HepG2 (cell line): ENCODE results near the gene EGFR. TPM values are rescaled to one million over a fixed set of nuclear protein-coding genes. Genes with fewer than 3 reads are reported as not detected.
A peak's percentile ranks its signal among the peaks of the same experiment; 100 is the strongest.

Experiments used
- HDAC6 ChIP-seq: fragments of 200-600 bp; sonication (generic); IDR thresholded peaks from 2 replicates; pipeline ENCODE4 v1.7.0; 2017; ENCODE audit warnings: mild to moderate bottlenecking, antibody characterized with exemption, low read length, low read depth
- JUND ChIP-seq: sonication (generic); formaldehyde crosslinking; IDR thresholded peaks from 2 replicates; pipeline ENCODE4 v1.8.0; 2022; ENCODE audit warnings: mild to moderate bottlenecking, missing genetic modification reagents
- KDM3A ChIP-seq: IDR thresholded peaks from 2 replicates; pipeline ENCODE4 v1.6.1; 2018; ENCODE audit warnings: low read depth, missing compliant biosample characterization
- MBNL3 ChIP-seq: fragments of 250-450 bp; sonication (Bioruptor Pico); conservative IDR thresholded peaks from 2 replicates; pipeline ENCODE4 v1.8.0; 2022; ENCODE audit warnings: mild to moderate bottlenecking, inconsistent platforms
- MED8 ChIP-seq: sonication (generic); formaldehyde crosslinking; IDR thresholded peaks from 2 replicates; pipeline ENCODE4 v1.8.1; 2023; ENCODE audit warnings: mild to moderate bottlenecking, missing genetic modification reagents; ENCODE audit not compliant: insufficient replicate concordance
- NONO ChIP-seq, 2 experiments: fragments of 450-650 bp in 1 of 2; sonication (generic) in 1 of 2; formaldehyde crosslinking in 1 of 2; IDR thresholded peaks in 1 of 2; conservative IDR thresholded peaks in 1 of 2; 2 replicates each; pipeline versions ENCODE4 v1.6.1 to v1.8.0; 2017 to 2022; ENCODE audit warnings: mild to moderate bottlenecking in 1 of 2, missing genetic modification reagents in 1 of 2, moderate library complexity in 1 of 2
- RFXAP ChIP-seq: sonication (generic); formaldehyde crosslinking; IDR thresholded peaks from 2 replicates; pipeline ENCODE4 v1.4.0; 2020; ENCODE audit warnings: missing genetic modification reagents, borderline replicate concordance
- SYNCRIP ChIP-seq: fragments of 200-400 bp; formaldehyde crosslinking; IDR thresholded peaks from 2 replicates; pipeline ENCODE4 v1.6.1; 2018; ENCODE audit warnings: mild to moderate bottlenecking, low read depth, low read length; ENCODE audit not compliant: insufficient read depth
- TMF1 ChIP-seq: sonication (generic); formaldehyde crosslinking; IDR thresholded peaks from 2 replicates; pipeline ENCODE4 v1.8.1; 2022; ENCODE audit warnings: low read depth, missing genetic modification reagents
- ZNF839 ChIP-seq: sonication (generic); formaldehyde crosslinking; IDR thresholded peaks from 2 replicates; pipeline ENCODE4 v1.4.0; 2020; ENCODE audit warnings: missing genetic modification reagents, mild to moderate bottlenecking, borderline replicate concordance
- polyA plus RNA-seq, 8 experiments: library from polyadenylated mRNA; depleted of rRNA in 3 of 8; stranded (reverse) in 7 of 8; unstranded in 1 of 8; fragments of >200 nt; fragmentation: Illumina TruSeq in 4 of 8; extraction: Trizol in 4 of 8; gene quantifications; 2 replicates each; pipeline versions ENCODE4 v1.2.1 to v1.2.3, GENCODE V29; 2011 to 2016; ENCODE audit warnings: low read depth in 4 of 8, missing spikeins in 1 of 8, mixed read lengths in 1 of 8; ENCODE audit not compliant: insufficient read depth in 1 of 8
- total RNA-seq, 5 experiments: library from RNA; depleted of rRNA; stranded (reverse); fragments of >200 nt; fragmentation: Illumina TruSeq; extraction: Trizol; gene quantifications; 2 replicates each; pipeline ENCODE4 v1.2.3, GENCODE V29; 2016; ENCODE audit warnings: low read depth in 1 of 5
- TF ChIP-seq, protein P1 (sequence below): sonication (generic); formaldehyde crosslinking; IDR thresholded peaks from 2 replicates; pipeline ENCODE4 v1.5.1; 2020; ENCODE audit warnings: mild to moderate bottlenecking, missing genetic modification reagents, borderline replicate concordance
- TF ChIP-seq, protein P2 (sequence below): sonication (generic); formaldehyde crosslinking; IDR thresholded peaks from 2 replicates; pipeline ENCODE4 v1.8.0; 2022; ENCODE audit warnings: missing genetic modification reagents, mild to moderate bottlenecking, inconsistent platforms, borderline replicate concordance
- TF ChIP-seq, protein P3 (sequence below): IDR thresholded peaks from 2 replicates; pipeline ENCODE4 v1.6.1; 2016; ENCODE audit warnings: missing compliant biosample characterization, missing genetic modification reagents, borderline replicate concordance
- TF ChIP-seq, protein P4 (sequence below): sonication (generic); formaldehyde crosslinking; IDR thresholded peaks from 2 replicates; pipeline ENCODE4 v1.4.0; 2020; ENCODE audit warnings: mild to moderate bottlenecking, low read depth, missing genetic modification reagents
- TF ChIP-seq, protein P5 (sequence below): sonication (generic); formaldehyde crosslinking; IDR thresholded peaks from 2 replicates; pipeline ENCODE4 v1.8.0; 2022; ENCODE audit warnings: missing genetic modification reagents, mild to moderate bottlenecking, borderline replicate concordance
- TF ChIP-seq, protein P6 (sequence below): sonication (generic); formaldehyde crosslinking; IDR thresholded peaks from 2 replicates; pipeline ENCODE4 v1.4.0; 2020; ENCODE audit warnings: missing genetic modification reagents

Gene EGFR
- total and polyA plus RNA-seq, 2 of the 13 experiments (the other 11 are each of a cell fraction or from before 2014, with no cell fraction given), result 7.0 to 10.0 TPM

DNA sequence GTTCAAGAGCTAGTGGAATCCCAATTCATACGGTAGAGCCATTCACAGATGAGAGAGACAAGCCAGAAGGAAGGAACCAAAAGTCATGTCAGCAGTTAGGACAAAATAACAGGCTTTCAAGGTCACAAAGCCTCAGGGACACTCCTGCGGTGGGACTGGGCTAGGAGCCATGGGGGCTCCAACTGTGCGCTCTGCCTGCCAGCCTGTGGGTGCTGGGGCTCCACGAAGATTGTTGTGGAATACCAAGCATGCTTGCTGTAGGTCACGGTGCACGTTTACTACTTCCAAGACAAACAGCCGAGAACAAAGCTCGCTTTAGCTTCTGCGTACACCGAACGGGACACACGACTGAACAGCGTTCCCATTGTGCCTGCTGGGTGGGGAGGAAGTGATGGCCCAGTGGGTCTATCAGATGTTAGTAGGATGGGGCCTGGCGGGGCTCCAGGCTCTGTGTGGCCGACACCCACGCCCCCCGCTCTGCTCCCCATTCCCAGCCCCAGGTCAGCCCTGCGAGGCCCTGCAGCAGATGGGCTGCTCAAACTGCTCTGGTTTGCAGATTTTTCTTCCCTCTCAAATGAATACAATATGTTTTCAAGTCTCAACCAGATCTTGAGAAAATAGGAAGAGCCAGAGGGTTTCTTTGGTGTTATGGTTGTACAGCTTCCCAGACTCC lies 158.9 kb downstream of the EGFR start (continued):
- TF ChIP-seq, protein P1, sequence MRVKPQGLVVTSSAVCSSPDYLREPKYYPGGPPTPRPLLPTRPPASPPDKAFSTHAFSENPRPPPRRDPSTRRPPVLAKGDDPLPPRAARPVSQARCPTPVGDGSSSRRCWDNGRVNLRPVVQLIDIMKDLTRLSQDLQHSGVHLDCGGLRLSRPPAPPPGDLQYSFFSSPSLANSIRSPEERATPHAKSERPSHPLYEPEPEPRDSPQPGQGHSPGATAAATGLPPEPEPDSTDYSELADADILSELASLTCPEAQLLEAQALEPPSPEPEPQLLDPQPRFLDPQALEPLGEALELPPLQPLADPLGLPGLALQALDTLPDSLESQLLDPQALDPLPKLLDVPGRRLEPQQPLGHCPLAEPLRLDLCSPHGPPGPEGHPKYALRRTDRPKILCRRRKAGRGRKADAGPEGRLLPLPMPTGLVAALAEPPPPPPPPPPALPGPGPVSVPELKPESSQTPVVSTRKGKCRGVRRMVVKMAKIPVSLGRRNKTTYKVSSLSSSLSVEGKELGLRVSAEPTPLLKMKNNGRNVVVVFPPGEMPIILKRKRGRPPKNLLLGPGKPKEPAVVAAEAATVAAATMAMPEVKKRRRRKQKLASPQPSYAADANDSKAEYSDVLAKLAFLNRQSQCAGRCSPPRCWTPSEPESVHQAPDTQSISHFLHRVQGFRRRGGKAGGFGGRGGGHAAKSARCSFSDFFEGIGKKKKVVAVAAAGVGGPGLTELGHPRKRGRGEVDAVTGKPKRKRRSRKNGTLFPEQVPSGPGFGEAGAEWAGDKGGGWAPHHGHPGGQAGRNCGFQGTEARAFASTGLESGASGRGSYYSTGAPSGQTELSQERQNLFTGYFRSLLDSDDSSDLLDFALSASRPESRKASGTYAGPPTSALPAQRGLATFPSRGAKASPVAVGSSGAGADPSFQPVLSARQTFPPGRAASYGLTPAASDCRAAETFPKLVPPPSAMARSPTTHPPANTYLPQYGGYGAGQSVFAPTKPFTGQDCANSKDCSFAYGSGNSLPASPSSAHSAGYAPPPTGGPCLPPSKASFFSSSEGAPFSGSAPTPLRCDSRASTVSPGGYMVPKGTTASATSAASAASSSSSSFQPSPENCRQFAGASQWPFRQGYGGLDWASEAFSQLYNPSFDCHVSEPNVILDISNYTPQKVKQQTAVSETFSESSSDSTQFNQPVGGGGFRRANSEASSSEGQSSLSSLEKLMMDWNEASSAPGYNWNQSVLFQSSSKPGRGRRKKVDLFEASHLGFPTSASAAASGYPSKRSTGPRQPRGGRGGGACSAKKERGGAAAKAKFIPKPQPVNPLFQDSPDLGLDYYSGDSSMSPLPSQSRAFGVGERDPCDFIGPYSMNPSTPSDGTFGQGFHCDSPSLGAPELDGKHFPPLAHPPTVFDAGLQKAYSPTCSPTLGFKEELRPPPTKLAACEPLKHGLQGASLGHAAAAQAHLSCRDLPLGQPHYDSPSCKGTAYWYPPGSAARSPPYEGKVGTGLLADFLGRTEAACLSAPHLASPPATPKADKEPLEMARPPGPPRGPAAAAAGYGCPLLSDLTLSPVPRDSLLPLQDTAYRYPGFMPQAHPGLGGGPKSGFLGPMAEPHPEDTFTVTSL, result peak; percentile 19
- TF ChIP-seq SYNCRIP (no peak), MBNL3 (CRISPR knock-in tag) (no peak), KDM3A (peak; percentile 69; the same call in 1 of the 2 replicates), RFXAP (CRISPR knock-in tag) (peak; percentile 47; the same call in 1 of the 2 replicates), NONO (IDR thresholded peaks at IDR 0.05) (no peak), NONO (CRISPR knock-in tag; conservative IDR thresholded peaks at IDR 0.05) (peak; percentile 86), JUND (CRISPR knock-in tag) (no peak; the same call in 1 of the 2 replicates), MED8 (CRISPR knock-in tag) (peak; percentile 85), HDAC6 (no peak), ZNF839 (CRISPR knock-in tag) (no peak), TMF1 (CRISPR knock-in tag) (no peak)
- TF ChIP-seq, protein P2, sequence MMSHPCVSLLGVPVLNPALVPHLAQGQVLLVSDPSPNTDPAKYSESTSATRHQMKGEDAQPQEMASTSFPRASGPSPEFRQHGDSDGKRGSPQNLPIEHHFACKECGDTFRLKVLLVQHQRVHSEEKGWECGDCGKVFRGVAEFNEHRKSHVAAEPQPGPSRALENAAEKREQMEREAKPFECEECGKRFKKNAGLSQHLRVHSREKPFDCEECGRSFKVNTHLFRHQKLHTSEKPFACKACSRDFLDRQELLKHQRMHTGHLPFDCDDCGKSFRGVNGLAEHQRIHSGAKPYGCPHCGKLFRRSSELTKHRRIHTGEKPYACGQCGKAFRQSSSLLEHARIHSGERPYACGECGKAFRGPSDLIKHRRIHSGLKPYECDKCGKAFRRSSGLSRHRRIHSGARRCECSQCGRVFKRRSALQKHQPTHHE (CRISPR knock-in tag), result 0 out of 2 replicates have a peak, but pooled peaks have one; percentile 34
- TF ChIP-seq, protein P3, sequence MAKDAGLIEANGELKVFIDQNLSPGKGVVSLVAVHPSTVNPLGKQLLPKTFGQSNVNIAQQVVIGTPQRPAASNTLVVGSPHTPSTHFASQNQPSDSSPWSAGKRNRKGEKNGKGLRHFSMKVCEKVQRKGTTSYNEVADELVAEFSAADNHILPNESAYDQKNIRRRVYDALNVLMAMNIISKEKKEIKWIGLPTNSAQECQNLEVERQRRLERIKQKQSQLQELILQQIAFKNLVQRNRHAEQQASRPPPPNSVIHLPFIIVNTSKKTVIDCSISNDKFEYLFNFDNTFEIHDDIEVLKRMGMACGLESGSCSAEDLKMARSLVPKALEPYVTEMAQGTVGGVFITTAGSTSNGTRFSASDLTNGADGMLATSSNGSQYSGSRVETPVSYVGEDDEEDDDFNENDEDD (CRISPR knock-in tag), result peak; percentile 48; the same call in 1 of the 2 replicates
- TF ChIP-seq, protein P4, sequence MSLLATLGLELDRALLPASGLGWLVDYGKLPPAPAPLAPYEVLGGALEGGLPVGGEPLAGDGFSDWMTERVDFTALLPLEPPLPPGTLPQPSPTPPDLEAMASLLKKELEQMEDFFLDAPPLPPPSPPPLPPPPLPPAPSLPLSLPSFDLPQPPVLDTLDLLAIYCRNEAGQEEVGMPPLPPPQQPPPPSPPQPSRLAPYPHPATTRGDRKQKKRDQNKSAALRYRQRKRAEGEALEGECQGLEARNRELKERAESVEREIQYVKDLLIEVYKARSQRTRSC, result no peak
- TF ChIP-seq, protein P5, sequence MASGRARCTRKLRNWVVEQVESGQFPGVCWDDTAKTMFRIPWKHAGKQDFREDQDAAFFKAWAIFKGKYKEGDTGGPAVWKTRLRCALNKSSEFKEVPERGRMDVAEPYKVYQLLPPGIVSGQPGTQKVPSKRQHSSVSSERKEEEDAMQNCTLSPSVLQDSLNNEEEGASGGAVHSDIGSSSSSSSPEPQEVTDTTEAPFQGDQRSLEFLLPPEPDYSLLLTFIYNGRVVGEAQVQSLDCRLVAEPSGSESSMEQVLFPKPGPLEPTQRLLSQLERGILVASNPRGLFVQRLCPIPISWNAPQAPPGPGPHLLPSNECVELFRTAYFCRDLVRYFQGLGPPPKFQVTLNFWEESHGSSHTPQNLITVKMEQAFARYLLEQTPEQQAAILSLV (CRISPR knock-in tag), result no peak
- TF ChIP-seq, protein P6, sequence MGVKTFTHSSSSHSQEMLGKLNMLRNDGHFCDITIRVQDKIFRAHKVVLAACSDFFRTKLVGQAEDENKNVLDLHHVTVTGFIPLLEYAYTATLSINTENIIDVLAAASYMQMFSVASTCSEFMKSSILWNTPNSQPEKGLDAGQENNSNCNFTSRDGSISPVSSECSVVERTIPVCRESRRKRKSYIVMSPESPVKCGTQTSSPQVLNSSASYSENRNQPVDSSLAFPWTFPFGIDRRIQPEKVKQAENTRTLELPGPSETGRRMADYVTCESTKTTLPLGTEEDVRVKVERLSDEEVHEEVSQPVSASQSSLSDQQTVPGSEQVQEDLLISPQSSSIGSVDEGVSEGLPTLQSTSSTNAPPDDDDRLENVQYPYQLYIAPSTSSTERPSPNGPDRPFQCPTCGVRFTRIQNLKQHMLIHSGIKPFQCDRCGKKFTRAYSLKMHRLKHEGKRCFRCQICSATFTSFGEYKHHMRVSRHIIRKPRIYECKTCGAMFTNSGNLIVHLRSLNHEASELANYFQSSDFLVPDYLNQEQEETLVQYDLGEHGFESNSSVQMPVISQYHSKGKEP (CRISPR knock-in tag), result no peak
